Hepatocyte (in vitro differentiated cells): ENCODE measurements around the gene ECHDC3. TPM values are rescaled to one million over a fixed set of nuclear protein-coding genes. Genes with fewer than 3 reads are reported as not detected.

Experiments used
- DNase-seq: peaks from one replicate; pipeline ENCODE4 v3.0.0-alpha.2; 2016; ENCODE audit warnings: low spot score
- H2AFZ ChIP-seq: fragments of 200-600 bp; sonication (generic); 2 replicates; pipeline ENCODE4 v1.6.0; 2016; ENCODE audit warnings: antibody characterized with exemption, mild to moderate bottlenecking
- H3K27ac ChIP-seq: fragments of 200-600 bp; sonication (generic); 2 replicates; pipeline ENCODE4 v1.5.1; 2016; ENCODE audit warnings: mild to moderate bottlenecking
- H3K27me3 ChIP-seq: fragments of 200-600 bp; sonication (generic); 2 replicates; pipeline ENCODE4 v1.6.1; 2016
- H3K36me3 ChIP-seq: fragments of 200-600 bp; sonication (generic); replicated peaks from 2 replicates; pipeline ENCODE4 v1.5.1; 2016; ENCODE audit warnings: low read depth; ENCODE audit not compliant: insufficient read depth
- H3K4me1 ChIP-seq: fragments of 200-600 bp; sonication (generic); 2 replicates; pipeline ENCODE4 v1.5.1; 2016; ENCODE audit warnings: mild to moderate bottlenecking, moderate library complexity; ENCODE audit not compliant: insufficient read depth
- H3K4me2 ChIP-seq: fragments of 200-600 bp; sonication (generic); 2 replicates; pipeline ENCODE4 v1.6.0; 2016
- H3K4me3 ChIP-seq: fragments of 200-600 bp; sonication (generic); 2 replicates; pipeline ENCODE4 v1.5.1; 2016; ENCODE audit warnings: mild to moderate bottlenecking
- H3K79me2 ChIP-seq: fragments of 200-600 bp; sonication (generic); 2 replicates; pipeline ENCODE4 v1.6.0; 2017; ENCODE audit warnings: mild to moderate bottlenecking
- H3K9me2 ChIP-seq: fragments of 200-600 bp; sonication (generic); replicated peaks from 2 replicates; pipeline ENCODE4 v1.6.0; 2017; ENCODE audit warnings: mild to moderate bottlenecking; ENCODE audit not compliant: insufficient read depth
- H3K9me3 ChIP-seq: fragments of 200-600 bp; sonication (generic); 2 replicates; pipeline ENCODE4 v1.5.1; 2016; ENCODE audit warnings: low read depth, mild to moderate bottlenecking
- H4K20me1 ChIP-seq: fragments of 200-600 bp; sonication (generic); 2 replicates; pipeline ENCODE4 v1.6.0; 2016; ENCODE audit warnings: mild to moderate bottlenecking; ENCODE audit not compliant: insufficient read depth, poor library complexity, severe bottlenecking
- CTCF ChIP-seq: fragments of 200-600 bp; sonication (generic); IDR thresholded peaks from 2 replicates; pipeline ENCODE4 v1.5.1; 2016; ENCODE audit warnings: antibody characterized with exemption, mild to moderate bottlenecking; ENCODE audit not compliant: poor library complexity
- EZH2 ChIP-seq: fragments of 200-600 bp; sonication (generic); IDR thresholded peaks from 2 replicates; pipeline ENCODE4 v1.6.1; 2016; ENCODE audit warnings: antibody characterized with exemption, mild to moderate bottlenecking, borderline replicate concordance
- EZH2phosphoT487 ChIP-seq: fragments of 200-600 bp; sonication (generic); IDR thresholded peaks from one replicate; pipeline ENCODE4 v1.6.1; 2018; ENCODE audit warnings: antibody characterized with exemption, mild to moderate bottlenecking, low read depth, moderate library complexity; ENCODE audit not compliant: unreplicated experiment, severe bottlenecking
- WGBS: methylation state at CpG from one replicate; pipeline ENCODE4 v1.1.6; 2016; ENCODE audit warnings: low lambda C conversion rate; ENCODE audit errors: missing lambda C conversion rate; 5-methylcytosine and 5-hydroxymethylcytosine counted together
- polyA plus RNA-seq: library from polyadenylated mRNA; unstranded; fragments of >200 nt; fragmentation: Nextera tagmentation; extraction: Ambion mirVana; gene quantifications from 2 replicates; pipeline ENCODE4 v1.2.1, GENCODE V29; 2016
- total RNA-seq: library from RNA; depleted of rRNA; stranded (reverse); fragments of >200 nt; gene quantifications from 2 replicates; pipeline ENCODE4 v1.2.3, GENCODE V29; 2014

The ECHDC3 gene
- total and polyA plus RNA-seq, 2 experiments from 2014 or later = 13.2 to 14.8 TPM

GRCh38 chr10:11750420-11750819 lies 8.2 kb downstream of the ECHDC3 start:
- no peak overlapping the region for H3K4me3 ChIP-seq
- no peaks in the 10 kb centered on the region for H3K36me3 ChIP-seq
- 96% methylated on average over 2 of the region's 2 CpGs for WGBS
- H4K20me1 ChIP-seq = no peaks in the 10 kb centered on the region
- H3K27me3 ChIP-seq = no peaks in the 10 kb centered on the region
- TF ChIP-seq CTCF = no peak
- H3K9me3 ChIP-seq = no peaks in the 10 kb centered on the region
- H3K4me2 ChIP-seq = no peak overlapping the region
- no peaks in the 10 kb centered on the region for H3K79me2 ChIP-seq
- no peak for DNase-seq
- no peaks in the 10 kb centered on the region for H3K9me2 ChIP-seq
- no peaks in the 10 kb centered on the region for H3K4me1 ChIP-seq
- no peak overlapping the region for H3K27ac ChIP-seq
- H2AFZ ChIP-seq = no peak overlapping the region

- Histone ChIP-seq H3K4me2 (no peak overlapping the region), H4K20me1 (no peaks in the 10 kb centered on the region)
- 0% methylated on average over 1 of the region's 1 CpG for WGBS
Observed at GRCh38 chr10:11754173-11754572, 12.0 kb downstream of the ECHDC3 start.

GRCh38 chr10:11754620-11755019 lies 12.4 kb downstream of the ECHDC3 start:
- Histone ChIP-seq H3K4me1 (peaks cover 16% of the 10 kb centered on the region), H3K4me3 (no peak overlapping the region), H4K20me1 (no peaks in the 10 kb centered on the region), H3K36me3 (no peaks in the 10 kb centered on the region), H3K27me3 (no peaks in the 10 kb centered on the region), H2AFZ (no peak overlapping the region), H3K27ac (no peak overlapping the region), H3K4me2 (no peak overlapping the region), H3K9me3 (no peaks in the 10 kb centered on the region), H3K79me2 (no peaks in the 10 kb centered on the region), H3K9me2 (no peaks in the 10 kb centered on the region)
- no peak for DNase-seq
- WGBS = 99% methylated on average over 4 of the region's 4 CpGs
- TF ChIP-seq EZH2phosphoT487 = no peak
- TF ChIP-seq CTCF = no peak
- no peak for TF ChIP-seq EZH2

More at GRCh38 chr10:11754173-11754572, 12.0 kb downstream of the ECHDC3 start:
- no peak for DNase-seq
- Histone ChIP-seq H3K4me3 (no peak overlapping the region), H3K27ac (no peak overlapping the region), H3K9me3 (no peaks in the 10 kb centered on the region), H3K27me3 (no peaks in the 10 kb centered on the region), H3K36me3 (no peaks in the 10 kb centered on the region), H3K79me2 (no peaks in the 10 kb centered on the region), H2AFZ (no peak overlapping the region), H3K4me1 (peaks cover 16% of the 10 kb centered on the region), H3K9me2 (no peaks in the 10 kb centered on the region)
- TF ChIP-seq EZH2phosphoT487 = no peak
- TF ChIP-seq EZH2 = no peak
- no peak for TF ChIP-seq CTCF
